Testis (tissue), 3 donors: Measurements from ENCODE around the gene DYRK1A. TPM values are rescaled to one million over a fixed set of nuclear protein-coding genes. Genes with fewer than 3 reads are reported as not detected.

Experiments used
- DNase-seq: peaks from one replicate; pipeline ENCODE4 v3.0.0-alpha.2; 2019
- H3K27ac ChIP-seq, 2 donors: fragments of 200-600 bp; sonication (generic); one replicate each; pipeline ENCODE4 v1.5.1; 2019
- H3K27me3 ChIP-seq: fragments of 200-600 bp; sonication (generic); one replicate; pipeline ENCODE4 v1.5.1; 2019
- H3K36me3 ChIP-seq: fragments of 200-600 bp; sonication (generic); one replicate; pipeline ENCODE4 v1.5.1; 2017; ENCODE audit warnings: low read depth; ENCODE audit errors: missing control alignments
- H3K4me1 ChIP-seq: fragments of 200-600 bp; sonication (generic); one replicate; pipeline ENCODE4 v1.5.1; 2019
- H3K4me3 ChIP-seq, 2 donors: fragments of 200-600 bp; sonication (generic); one replicate each; pipeline ENCODE4 v1.5.1; 2017 to 2019
- H3K9me3 ChIP-seq: fragments of 200-600 bp; sonication (generic); one replicate; pipeline ENCODE4 v1.5.1; 2017
- POLR2A ChIP-seq: fragments of 450-650 bp; IDR thresholded peaks from one replicate; pipeline ENCODE4 v1.6.1; 2017; ENCODE audit warnings: antibody characterized with exemption, mild to moderate bottlenecking, moderate library complexity
- WGBS, 2 donors: methylation state at CpG; one replicate each; pipeline ENCODE4 v1.1.5; 2018; 5-methylcytosine and 5-hydroxymethylcytosine counted together
- intact Hi-C: fragments of 100-400 bp; cut with DNase I; formaldehyde crosslinking; loops from one replicate; pipeline ENCODE4 v1.15.1; 2023; ENCODE audit warnings: low total_unique reads
- polyA plus RNA-seq: library from polyadenylated mRNA; stranded (reverse); fragments of 350-450 nt; fragmentation: Illumina TruSeq; extraction: RNeasy Lipid Tissue Mini Kit (QIAGEN cat#74804); gene quantifications from one replicate; pipeline ENCODE4 v1.2.3, GENCODE V29; 2014; ENCODE audit warnings: low read depth, low replicate concordance; ENCODE audit not compliant: insufficient read depth
- total RNA-seq, 2 donors: library from RNA; depleted of rRNA; stranded (reverse); fragments of >200 nt; gene quantifications; one replicate each; pipeline ENCODE4 v1.2.3, GENCODE V29; 2016
- TF ChIP-seq, protein P1 (sequence below), 3 experiments: fragments of 450-650 bp in 2 of 3; fragments of 200-600 bp in 1 of 3; sonication (generic) in 1 of 3; IDR thresholded peaks; one replicate each; pipeline ENCODE4 v1.5.1; 2016 to 2019; ENCODE audit warnings: antibody characterized with exemption in 3 of 3, mild to moderate bottlenecking in 2 of 3, moderate library complexity in 1 of 3

DYRK1A gene
- total and polyA plus RNA-seq, 3 donors from 2014 or later, result 68.6 to 166 (median 141) TPM

GRCh38 chr21:37498664-37499063 is 132.1 kb downstream of the DYRK1A start:
- TF ChIP-seq POLR2A, result no peak
- H3K27ac ChIP-seq, result no peak overlapping the region
- H3K9me3 ChIP-seq, result no peaks in the 10 kb centered on the region
- 96 to 100% methylated on average over 1 of the region's 1 CpG for WGBS, 2 donors
- H3K27me3 ChIP-seq, result no peaks in the 10 kb centered on the region
- H3K36me3 ChIP-seq, result no peaks in the 10 kb centered on the region
- H3K4me3 ChIP-seq, result no peak overlapping the region
- intact Hi-C loops, result no loop called here
- no peak for DNase-seq
- no peaks in the 10 kb centered on the region for H3K4me1 ChIP-seq

DNA sequence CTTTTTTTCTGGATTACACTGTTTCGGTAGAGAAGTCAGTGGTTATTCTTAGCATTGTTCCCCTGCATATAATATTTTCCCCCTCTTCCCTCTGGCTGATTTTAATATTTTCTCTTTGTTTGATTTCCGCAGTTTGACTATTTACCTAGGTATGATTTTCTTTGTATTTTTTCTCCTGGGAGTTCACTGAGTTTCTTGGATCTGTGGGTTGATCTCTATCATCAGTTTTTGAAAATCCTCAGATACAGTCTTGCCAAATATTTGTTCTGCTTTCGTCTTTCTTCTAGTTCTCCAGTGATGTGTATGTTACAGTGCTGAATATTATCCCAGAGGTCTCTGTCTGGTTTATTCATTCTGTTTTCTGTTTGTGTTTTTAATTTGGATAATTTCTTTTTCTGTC is 136.4 kb downstream of the DYRK1A start:
- Histone ChIP-seq H3K4me3 (no peak overlapping the region), H3K27ac (no peak overlapping the region), H3K36me3 (no peaks in the 10 kb centered on the region), H3K4me1 (no peaks in the 10 kb centered on the region), H3K27me3 (no peaks in the 10 kb centered on the region), H3K9me3 (no peaks in the 10 kb centered on the region)
- 93 to 94% methylated on average over 3 of the region's 3 CpGs for WGBS, 2 donors
- TF ChIP-seq, protein P1, sequence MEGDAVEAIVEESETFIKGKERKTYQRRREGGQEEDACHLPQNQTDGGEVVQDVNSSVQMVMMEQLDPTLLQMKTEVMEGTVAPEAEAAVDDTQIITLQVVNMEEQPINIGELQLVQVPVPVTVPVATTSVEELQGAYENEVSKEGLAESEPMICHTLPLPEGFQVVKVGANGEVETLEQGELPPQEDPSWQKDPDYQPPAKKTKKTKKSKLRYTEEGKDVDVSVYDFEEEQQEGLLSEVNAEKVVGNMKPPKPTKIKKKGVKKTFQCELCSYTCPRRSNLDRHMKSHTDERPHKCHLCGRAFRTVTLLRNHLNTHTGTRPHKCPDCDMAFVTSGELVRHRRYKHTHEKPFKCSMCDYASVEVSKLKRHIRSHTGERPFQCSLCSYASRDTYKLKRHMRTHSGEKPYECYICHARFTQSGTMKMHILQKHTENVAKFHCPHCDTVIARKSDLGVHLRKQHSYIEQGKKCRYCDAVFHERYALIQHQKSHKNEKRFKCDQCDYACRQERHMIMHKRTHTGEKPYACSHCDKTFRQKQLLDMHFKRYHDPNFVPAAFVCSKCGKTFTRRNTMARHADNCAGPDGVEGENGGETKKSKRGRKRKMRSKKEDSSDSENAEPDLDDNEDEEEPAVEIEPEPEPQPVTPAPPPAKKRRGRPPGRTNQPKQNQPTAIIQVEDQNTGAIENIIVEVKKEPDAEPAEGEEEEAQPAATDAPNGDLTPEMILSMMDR (IDR thresholded peaks at IDR 0.05), result no peak
- no peak for TF ChIP-seq POLR2A
- intact Hi-C loops, result no loop called here
- no peak for DNase-seq

- Histone ChIP-seq H3K36me3 (no peaks in the 10 kb centered on the region), H3K27ac (no peak overlapping the region), H3K9me3 (no peaks in the 10 kb centered on the region), H3K4me3 (no peak overlapping the region), H3K4me1 (no peaks in the 10 kb centered on the region), H3K27me3 (no peaks in the 10 kb centered on the region)
- 90 to 98% methylated on average over 5 of the region's 5 CpGs for WGBS, 2 donors
- intact Hi-C loops, result no loop called here
- TF ChIP-seq, protein P1 (IDR thresholded peaks at IDR 0.05), result no peak
- TF ChIP-seq POLR2A, result no peak
- no peak for DNase-seq
Measured at GRCh38 chr21:37503848-37504467, 137.4 kb downstream of the DYRK1A start.

DNA sequence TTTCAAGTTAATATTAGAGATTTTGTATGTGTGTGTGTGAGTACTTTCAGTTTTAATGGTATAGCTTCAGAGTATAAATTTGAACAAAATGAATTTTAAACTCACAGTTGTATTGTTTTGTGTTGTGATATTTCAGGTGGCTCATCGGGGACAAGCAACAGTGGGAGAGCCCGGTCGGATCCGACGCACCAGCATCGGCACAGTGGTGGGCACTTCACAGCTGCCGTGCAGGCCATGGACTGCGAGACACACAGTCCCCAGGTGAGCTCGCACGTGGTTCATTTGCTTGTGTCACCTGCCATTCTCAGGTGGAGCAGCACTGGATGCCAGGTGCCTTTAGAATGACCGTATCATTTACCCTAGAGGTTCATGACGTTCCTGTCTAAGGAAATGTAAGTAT is 139.4 kb downstream of the DYRK1A start:
- intact Hi-C loops, result no loop called here
- 95 to 96% methylated on average over 12 of the region's 12 CpGs for WGBS, 2 donors
- Histone ChIP-seq H3K36me3 (no peaks in the 10 kb centered on the region), H3K4me1 (no peaks in the 10 kb centered on the region), H3K27me3 (no peaks in the 10 kb centered on the region), H3K27ac (no peak overlapping the region), H3K9me3 (no peaks in the 10 kb centered on the region), H3K4me3 (no peak overlapping the region)
- TF ChIP-seq, protein P1 (IDR thresholded peaks at IDR 0.05), result no peak
- TF ChIP-seq POLR2A, result no peak
- DNase-seq, result no peak

GRCh38 chr21:37507716-37508115 is 141.1 kb downstream of the DYRK1A start:
- DNase-seq, result no peak
- TF ChIP-seq, protein P1 (IDR thresholded peaks at IDR 0.05), result no peak
- no peak for TF ChIP-seq POLR2A
- no peaks in the 10 kb centered on the region for H3K27me3 ChIP-seq
- H3K4me3 ChIP-seq, result no peak overlapping the region
- no peaks in the 10 kb centered on the region for H3K4me1 ChIP-seq
- H3K27ac ChIP-seq, result no peak overlapping the region
- H3K9me3 ChIP-seq, result no peaks in the 10 kb centered on the region
- 92 to 95% methylated on average over 3 of the region's 3 CpGs for WGBS, 2 donors
- intact Hi-C loops, result no loop called here
- no peaks in the 10 kb centered on the region for H3K36me3 ChIP-seq
